Upper lobe of left lung (tissue), 4 donors: Measurements from ENCODE around the gene AGPAT4.

ENCODE experiments used
- EP300 ChIP-seq, 4 donors: sonication (generic); formaldehyde crosslinking; IDR thresholded peaks; one replicate each; pipeline ENCODE4 v1.5.1; 2017; ENCODE audit warnings: antibody characterized with exemption in 4 of 4, control low read depth in 2 of 4
- POLR2A ChIP-seq, 4 donors: fragments of 450-650 bp; IDR thresholded peaks; one replicate each; pipeline ENCODE4 v1.5.1; 2016 to 2017; ENCODE audit warnings: antibody characterized with exemption in 4 of 4, mild to moderate bottlenecking in 2 of 4
- TF ChIP-seq, protein P1 (sequence below), 6 experiments: fragments of 450-650 bp in 4 of 6; fragments of 200-600 bp in 2 of 6; sonication (generic) in 2 of 6; IDR thresholded peaks; one replicate each; pipeline ENCODE4 v1.5.1; 2016 to 2019; ENCODE audit warnings: antibody characterized with exemption in 6 of 6

DNA sequence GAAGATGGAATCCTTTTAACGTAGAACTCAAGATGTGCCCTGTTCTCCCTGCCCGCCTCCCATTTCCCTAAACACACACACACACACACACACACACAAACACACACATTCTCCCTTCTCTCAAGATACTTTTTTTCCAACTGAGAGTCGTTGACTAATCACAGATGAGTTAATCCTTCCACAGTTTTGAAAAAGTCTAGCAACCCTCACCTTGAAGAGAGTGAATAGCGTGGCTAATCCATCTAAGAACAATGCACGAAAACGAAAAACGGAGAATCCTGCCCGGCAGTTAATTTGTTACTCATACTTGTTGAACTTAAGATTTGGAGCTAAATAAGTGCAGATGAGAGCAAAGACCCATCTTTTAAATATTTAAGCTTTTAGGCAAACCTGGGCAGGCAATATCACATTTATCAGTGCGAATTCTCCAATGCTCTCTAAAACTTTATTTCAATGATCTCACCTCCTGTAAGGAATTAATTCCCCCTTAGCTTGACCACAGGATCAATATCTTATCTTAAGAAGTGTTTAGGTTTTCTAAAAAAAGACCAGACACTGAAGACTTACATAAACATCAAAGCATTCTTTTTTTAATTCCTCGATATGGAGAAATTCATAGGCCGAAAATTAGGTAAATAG, 1.1 kb downstream of the AGPAT4 start:
- TF ChIP-seq, protein P1, sequence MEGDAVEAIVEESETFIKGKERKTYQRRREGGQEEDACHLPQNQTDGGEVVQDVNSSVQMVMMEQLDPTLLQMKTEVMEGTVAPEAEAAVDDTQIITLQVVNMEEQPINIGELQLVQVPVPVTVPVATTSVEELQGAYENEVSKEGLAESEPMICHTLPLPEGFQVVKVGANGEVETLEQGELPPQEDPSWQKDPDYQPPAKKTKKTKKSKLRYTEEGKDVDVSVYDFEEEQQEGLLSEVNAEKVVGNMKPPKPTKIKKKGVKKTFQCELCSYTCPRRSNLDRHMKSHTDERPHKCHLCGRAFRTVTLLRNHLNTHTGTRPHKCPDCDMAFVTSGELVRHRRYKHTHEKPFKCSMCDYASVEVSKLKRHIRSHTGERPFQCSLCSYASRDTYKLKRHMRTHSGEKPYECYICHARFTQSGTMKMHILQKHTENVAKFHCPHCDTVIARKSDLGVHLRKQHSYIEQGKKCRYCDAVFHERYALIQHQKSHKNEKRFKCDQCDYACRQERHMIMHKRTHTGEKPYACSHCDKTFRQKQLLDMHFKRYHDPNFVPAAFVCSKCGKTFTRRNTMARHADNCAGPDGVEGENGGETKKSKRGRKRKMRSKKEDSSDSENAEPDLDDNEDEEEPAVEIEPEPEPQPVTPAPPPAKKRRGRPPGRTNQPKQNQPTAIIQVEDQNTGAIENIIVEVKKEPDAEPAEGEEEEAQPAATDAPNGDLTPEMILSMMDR (IDR thresholded peaks at IDR 0.05) = no peak
- no peak for TF ChIP-seq POLR2A (IDR thresholded peaks at IDR 0.05)
- no peak for TF ChIP-seq EP300 (IDR thresholded peaks at IDR 0.05)
